ENCODE measurements around the gene P3H1.

Gene P3H1

DNA sequence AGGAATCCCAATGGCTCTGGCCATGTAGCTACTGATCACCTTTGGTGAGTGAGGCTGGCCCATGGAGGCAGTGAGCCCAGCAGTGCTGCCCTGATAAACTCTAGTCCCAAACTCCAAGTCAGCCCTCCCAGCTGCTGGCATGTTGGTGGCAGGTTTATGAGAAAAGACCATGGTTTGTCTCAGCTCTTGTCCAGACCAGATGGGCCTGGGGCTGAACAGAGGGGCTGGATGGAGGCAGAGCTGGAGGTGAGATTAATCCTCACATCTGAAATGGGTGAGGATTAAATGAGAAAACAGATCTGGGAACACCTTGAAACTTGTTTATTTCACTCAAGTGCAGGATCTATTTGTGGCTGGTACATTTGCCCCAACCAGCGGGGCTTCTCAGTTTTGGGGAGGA lies 21.2 kb upstream of the P3H1 start:
- H3K36me3 ChIP-seq (ENCODE audit: control insufficient read depth, low read depth, low read length), result peaks cover under 1% of the 10 kb centered on the region
- H3K27me3 ChIP-seq (ENCODE audit: control insufficient read depth, insufficient read depth, low read length), result no peaks in the 10 kb centered on the region
- no peaks in the 10 kb centered on the region for H3K9me3 ChIP-seq (ENCODE audit: control insufficient read depth, low read depth, low read length)
- H3K9ac ChIP-seq (ENCODE audit: low read length), result no peak overlapping the region
- H3K4me3 ChIP-seq (ENCODE audit: low read length), result no peak overlapping the region
- H3K27ac ChIP-seq (ENCODE audit: low read length), result no peak overlapping the region
- H3K4me1 ChIP-seq (ENCODE audit: control insufficient read depth, low read depth, low read length), result no peaks in the 10 kb centered on the region

DNA sequence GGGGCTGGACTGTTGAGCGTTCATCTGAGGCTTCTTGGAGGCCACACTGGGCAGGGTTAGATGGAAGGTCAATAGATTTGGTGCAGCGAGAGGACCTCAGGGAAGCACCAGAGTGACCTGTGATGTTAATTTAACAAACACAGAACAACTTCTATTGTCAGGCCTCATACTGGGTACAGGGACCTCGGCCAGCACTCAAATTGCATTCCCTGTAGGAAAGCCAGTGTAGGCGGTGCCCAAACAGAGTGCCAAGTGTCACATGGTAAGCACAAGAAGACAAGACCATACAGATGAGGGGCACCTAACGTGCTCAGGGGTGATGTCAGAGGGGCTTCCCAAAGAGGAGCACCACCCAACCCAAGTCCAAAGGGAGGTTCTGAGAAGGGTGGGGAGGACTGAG lies 19.3 kb upstream of the P3H1 start:
- no peak overlapping the region for H3K9ac ChIP-seq (ENCODE audit: low read length)
- H3K36me3 ChIP-seq (ENCODE audit: control insufficient read depth, low read depth, low read length), result peaks cover 7% of the 10 kb centered on the region
- no peaks in the 10 kb centered on the region for H3K4me1 ChIP-seq (ENCODE audit: control insufficient read depth, low read depth, low read length)

DNA sequence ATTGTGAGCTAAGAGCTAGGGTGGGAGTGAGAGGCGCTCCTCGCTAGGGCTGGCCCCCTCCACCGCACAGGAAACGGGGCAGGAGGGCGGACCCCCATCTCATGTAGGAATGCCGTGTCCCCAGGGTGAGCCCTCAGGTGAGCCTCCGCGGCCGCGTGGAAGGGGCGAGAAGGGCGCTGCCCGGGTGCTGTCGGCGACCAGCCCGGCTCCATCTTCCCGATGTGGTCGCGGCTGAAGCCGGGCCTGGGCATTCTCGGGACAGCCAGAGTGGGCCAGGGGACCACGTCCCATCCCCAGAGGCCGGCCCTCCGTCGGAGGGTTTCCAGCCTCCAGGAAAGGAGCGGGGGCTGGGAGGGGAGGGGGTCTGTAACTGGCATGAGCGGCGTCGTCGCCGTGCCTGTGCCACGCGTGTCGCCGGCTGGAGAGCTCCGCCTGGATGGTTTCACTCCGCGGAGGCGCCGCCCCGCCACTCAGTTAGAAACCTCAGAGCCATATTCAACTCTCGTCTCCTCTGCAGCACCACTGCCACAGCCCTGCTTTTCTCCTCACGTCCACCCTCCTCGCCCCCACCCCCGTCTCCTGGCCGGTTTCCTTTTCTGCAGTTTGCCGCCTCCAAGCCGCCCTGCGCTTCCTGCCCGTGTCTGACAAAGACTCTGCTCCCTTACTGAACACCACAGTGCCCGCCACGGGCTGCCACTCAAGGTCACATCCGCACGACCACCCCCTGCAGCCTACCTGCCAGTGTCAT lies 18.3 kb upstream of the P3H1 start, which contains the start of gene TMEM269:
TMEM269 (plus strand) TSS at position 46 of the 748 bp plus-strand sequence. CDS start 4,903 bp downstream, outside the sequence.
- no peaks in the 10 kb centered on the region for H3K4me1 ChIP-seq (ENCODE audit: control insufficient read depth, low read depth, low read length)
- H3K9ac ChIP-seq (ENCODE audit: low read length), result no peak within 1 kb of the TSS
- H3K27ac ChIP-seq (ENCODE audit: low read length), result no peak within 1 kb of the TSS
- H3K36me3 ChIP-seq (ENCODE audit: control insufficient read depth, low read depth, low read length), result peaks cover 12% of the 10 kb centered on the region
- no peaks in the 10 kb centered on the region for H3K9me3 ChIP-seq (ENCODE audit: control insufficient read depth, low read depth, low read length)
- no peak within 1 kb of the TSS for H3K4me3 ChIP-seq (ENCODE audit: low read length)
- H3K27me3 ChIP-seq (ENCODE audit: control insufficient read depth, insufficient read depth, low read length), result no peaks in the 10 kb centered on the region

More for the DNA sequence above, 19.3 kb upstream of the P3H1 start:
- no peaks in the 10 kb centered on the region for H3K9me3 ChIP-seq (ENCODE audit: control insufficient read depth, low read depth, low read length)
- H3K27ac ChIP-seq (ENCODE audit: low read length), result no peak overlapping the region
- H3K4me3 ChIP-seq (ENCODE audit: low read length), result no peak overlapping the region
- H3K27me3 ChIP-seq (ENCODE audit: control insufficient read depth, insufficient read depth, low read length), result no peaks in the 10 kb centered on the region

DNA sequence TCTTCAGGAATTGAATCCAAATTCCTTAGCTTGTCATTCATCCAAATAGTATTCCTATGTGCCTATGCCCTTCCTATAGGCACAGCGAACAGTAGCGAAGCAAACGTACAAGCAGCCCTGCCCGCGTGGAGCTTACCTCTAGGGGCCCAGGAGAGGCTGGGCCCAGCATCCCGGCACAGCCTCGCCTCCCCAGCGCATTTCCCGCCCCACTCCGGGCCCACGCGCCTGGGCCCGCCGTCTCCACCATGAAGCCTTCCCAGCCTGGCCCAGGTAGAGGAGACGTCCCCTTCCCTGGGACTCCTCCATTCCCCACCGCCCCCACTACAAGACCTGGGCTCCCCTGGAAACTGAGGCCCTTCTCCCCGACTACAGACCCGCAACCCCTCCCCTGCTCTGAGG lies 17.7 kb upstream of the P3H1 start:
- Histone ChIP-seq H3K36me3 (ENCODE audit: control insufficient read depth, low read depth, low read length) (peaks cover 17% of the 10 kb centered on the region), H3K9me3 (ENCODE audit: control insufficient read depth, low read depth, low read length) (no peaks in the 10 kb centered on the region), H3K4me3 (ENCODE audit: low read length) (no peak overlapping the region), H3K27me3 (ENCODE audit: control insufficient read depth, insufficient read depth, low read length) (no peaks in the 10 kb centered on the region), H3K9ac (ENCODE audit: low read length) (no peak overlapping the region), H3K27ac (ENCODE audit: low read length) (no peak overlapping the region), H3K4me1 (ENCODE audit: control insufficient read depth, low read depth, low read length) (no peaks in the 10 kb centered on the region)

DNA sequence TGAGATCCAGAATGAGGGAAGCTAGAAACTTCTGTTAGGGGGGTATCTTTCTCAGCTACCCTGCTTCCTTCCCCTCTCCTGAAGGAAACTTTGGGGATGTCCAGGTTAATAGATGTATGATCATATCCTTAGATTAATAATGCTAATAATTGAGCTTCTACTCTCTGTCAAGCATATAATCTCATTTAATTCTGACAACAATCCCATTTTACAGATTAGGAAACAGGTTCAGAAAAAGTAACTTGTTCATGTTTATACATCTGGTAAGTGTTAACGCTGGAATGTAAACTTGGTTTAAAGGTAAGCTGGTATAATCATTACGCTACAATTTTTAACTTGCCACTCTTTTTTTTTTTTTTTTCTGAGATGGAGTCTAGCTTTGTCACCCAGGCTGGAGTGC lies 16.3 kb upstream of the P3H1 start:
- Histone ChIP-seq H3K27me3 (ENCODE audit: control insufficient read depth, insufficient read depth, low read length) (no peaks in the 10 kb centered on the region), H3K4me3 (ENCODE audit: low read length) (no peak overlapping the region), H3K4me1 (ENCODE audit: control insufficient read depth, low read depth, low read length) (no peaks in the 10 kb centered on the region), H3K9ac (ENCODE audit: low read length) (no peak overlapping the region), H3K36me3 (ENCODE audit: control insufficient read depth, low read depth, low read length) (peaks cover 21% of the 10 kb centered on the region), H3K9me3 (ENCODE audit: control insufficient read depth, low read depth, low read length) (no peaks in the 10 kb centered on the region), H3K27ac (ENCODE audit: low read length) (no peak overlapping the region)

DNA sequence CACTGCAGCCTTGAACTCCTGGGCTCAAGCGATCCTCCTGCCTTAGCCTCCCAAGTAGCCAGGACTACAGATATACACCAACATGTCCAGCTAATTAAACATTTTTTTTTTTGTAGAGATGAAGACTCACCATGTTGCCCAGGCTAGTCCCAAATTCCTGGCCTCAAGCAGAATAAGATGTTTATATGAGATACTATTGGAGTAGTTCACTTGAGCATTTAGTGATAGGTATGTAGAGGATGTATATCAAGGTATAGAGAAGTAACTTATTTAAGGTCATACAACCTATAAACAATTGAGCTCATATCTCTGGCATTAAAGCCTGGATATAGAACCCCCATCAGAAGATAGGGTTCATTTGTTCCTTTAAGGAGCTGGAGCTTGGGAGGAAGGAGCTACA lies 13.3 kb upstream of the P3H1 start:
- Histone ChIP-seq H3K27me3 (ENCODE audit: control insufficient read depth, insufficient read depth, low read length) (no peaks in the 10 kb centered on the region), H3K9me3 (ENCODE audit: control insufficient read depth, low read depth, low read length) (no peaks in the 10 kb centered on the region), H3K36me3 (ENCODE audit: control insufficient read depth, low read depth, low read length) (peaks cover 37% of the 10 kb centered on the region), H3K27ac (ENCODE audit: low read length) (no peak overlapping the region), H3K4me1 (ENCODE audit: control insufficient read depth, low read depth, low read length) (no peaks in the 10 kb centered on the region), H3K4me3 (ENCODE audit: low read length) (no peak overlapping the region), H3K9ac (ENCODE audit: low read length) (no peak overlapping the region)

DNA sequence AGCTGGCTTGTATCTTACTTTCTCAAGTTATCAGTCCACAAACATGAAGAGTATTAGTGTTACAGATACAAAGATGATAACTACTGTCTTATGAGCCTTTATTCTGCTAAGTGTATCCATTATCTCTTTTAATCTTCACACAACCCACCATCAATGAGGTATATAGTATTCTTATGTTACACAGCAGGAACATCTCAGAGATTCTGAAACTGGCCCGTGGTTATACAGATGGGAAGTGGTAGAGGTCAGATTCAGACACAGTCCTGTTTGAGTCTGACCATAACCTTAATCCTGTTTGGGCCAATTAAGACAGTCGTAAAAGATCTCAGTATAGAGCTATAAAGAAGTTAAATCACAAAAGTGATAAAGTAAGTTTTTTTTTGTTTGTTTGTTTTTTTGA lies 12.9 kb upstream of the P3H1 start:
- Histone ChIP-seq H3K4me1 (ENCODE audit: control insufficient read depth, low read depth, low read length) (no peaks in the 10 kb centered on the region), H3K9me3 (ENCODE audit: control insufficient read depth, low read depth, low read length) (no peaks in the 10 kb centered on the region), H3K4me3 (ENCODE audit: low read length) (no peak overlapping the region), H3K27ac (ENCODE audit: low read length) (no peak overlapping the region), H3K27me3 (ENCODE audit: control insufficient read depth, insufficient read depth, low read length) (no peaks in the 10 kb centered on the region), H3K9ac (ENCODE audit: low read length) (no peak overlapping the region), H3K36me3 (ENCODE audit: control insufficient read depth, low read depth, low read length) (peaks cover 41% of the 10 kb centered on the region)

DNA sequence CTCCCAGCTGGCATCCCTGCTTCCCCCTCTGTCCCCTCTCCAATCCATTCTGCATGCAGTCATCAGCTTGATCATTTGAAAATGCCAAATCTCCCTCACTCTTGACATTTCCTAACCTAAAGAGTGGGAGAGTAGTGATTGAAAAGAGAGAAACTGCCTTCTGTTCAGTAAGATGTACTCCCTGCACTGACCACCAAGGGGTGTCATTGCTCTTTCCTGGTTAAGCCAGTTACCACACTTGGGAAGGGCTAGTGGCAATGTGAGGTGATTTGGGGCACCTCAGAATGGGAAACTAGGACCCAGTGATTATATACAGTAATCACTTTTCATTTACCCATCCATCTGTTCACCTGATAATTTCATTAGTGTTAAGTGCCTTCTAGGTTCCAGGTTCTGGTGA lies 11.0 kb upstream of the P3H1 start:
- no peaks in the 10 kb centered on the region for H3K4me1 ChIP-seq (ENCODE audit: control insufficient read depth, low read depth, low read length)
- no peak overlapping the region for H3K9ac ChIP-seq (ENCODE audit: low read length)
- peaks cover 46% of the 10 kb centered on the region for H3K36me3 ChIP-seq (ENCODE audit: control insufficient read depth, low read depth, low read length)
- H3K9me3 ChIP-seq (ENCODE audit: control insufficient read depth, low read depth, low read length), result no peaks in the 10 kb centered on the region
- no peaks in the 10 kb centered on the region for H3K27me3 ChIP-seq (ENCODE audit: control insufficient read depth, insufficient read depth, low read length)
- no peak overlapping the region for H3K4me3 ChIP-seq (ENCODE audit: low read length)
- H3K27ac ChIP-seq (ENCODE audit: low read length), result no peak overlapping the region

DNA sequence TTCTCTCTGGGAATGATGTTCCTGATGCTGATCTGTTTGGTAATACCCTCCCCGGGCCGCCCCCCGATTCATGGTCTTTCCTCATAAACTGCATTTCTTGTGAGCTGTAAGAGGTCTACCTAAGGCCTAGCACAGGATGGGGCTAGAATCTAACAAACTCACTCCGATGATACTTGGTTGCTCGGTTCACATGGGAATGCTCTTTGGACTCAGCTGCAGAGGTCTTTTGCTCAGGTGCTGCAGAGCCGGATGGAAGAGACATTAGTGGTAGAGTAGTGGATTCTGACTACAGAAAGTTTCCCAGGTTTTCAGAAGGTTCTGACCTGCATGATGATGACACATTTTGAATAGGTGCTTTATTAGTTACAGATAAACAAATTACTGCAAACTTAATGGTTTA lies 9.7 kb upstream of the P3H1 start:
- Histone ChIP-seq H3K27ac (ENCODE audit: low read length) (no peak overlapping the region), H3K4me3 (ENCODE audit: low read length) (no peak overlapping the region), H3K9ac (ENCODE audit: low read length) (no peak overlapping the region), H3K36me3 (ENCODE audit: control insufficient read depth, low read depth, low read length) (peaks cover 42% of the 10 kb centered on the region), H3K27me3 (ENCODE audit: control insufficient read depth, insufficient read depth, low read length) (no peaks in the 10 kb centered on the region), H3K9me3 (ENCODE audit: control insufficient read depth, low read depth, low read length) (no peaks in the 10 kb centered on the region), H3K4me1 (ENCODE audit: control insufficient read depth, low read depth, low read length) (no peaks in the 10 kb centered on the region)

DNA sequence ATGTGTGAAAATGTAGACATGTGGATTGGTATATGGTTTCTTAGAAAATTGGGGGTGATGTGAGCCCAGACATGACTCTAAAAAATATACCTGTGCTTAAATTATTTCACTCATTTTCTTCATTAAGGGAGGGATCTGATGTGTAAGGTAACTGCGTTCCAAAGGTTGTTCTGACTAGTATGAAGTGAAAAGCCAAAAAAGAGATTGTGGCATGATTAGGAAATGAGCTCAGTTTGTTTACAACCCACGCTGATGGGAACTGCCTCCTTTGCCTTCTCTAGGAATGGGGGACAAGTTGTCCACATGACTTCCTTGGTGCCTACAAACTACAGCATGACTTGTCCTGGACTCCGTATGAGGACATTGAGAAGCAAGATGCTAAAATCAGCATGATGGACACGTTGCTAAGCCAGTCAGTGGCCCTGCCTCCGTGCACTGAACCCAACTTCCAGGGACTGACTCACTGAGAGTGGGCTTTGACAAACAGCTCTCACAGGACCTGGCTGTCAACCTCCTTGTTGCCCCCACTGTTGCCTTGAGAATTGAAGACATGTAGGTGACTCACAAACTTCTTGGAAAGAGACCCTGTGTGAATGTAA lies 8.2 kb upstream of the P3H1 start:
- Histone ChIP-seq H3K9ac (ENCODE audit: low read length) (no peak overlapping the region), H3K36me3 (ENCODE audit: control insufficient read depth, low read depth, low read length) (peaks cover 36% of the 10 kb centered on the region), H3K27me3 (ENCODE audit: control insufficient read depth, insufficient read depth, low read length) (no peaks in the 10 kb centered on the region), H3K4me1 (ENCODE audit: control insufficient read depth, low read depth, low read length) (no peaks in the 10 kb centered on the region), H3K9me3 (ENCODE audit: control insufficient read depth, low read depth, low read length) (no peaks in the 10 kb centered on the region), H3K27ac (ENCODE audit: low read length) (no peak overlapping the region), H3K4me3 (ENCODE audit: low read length) (no peak overlapping the region)

DNA sequence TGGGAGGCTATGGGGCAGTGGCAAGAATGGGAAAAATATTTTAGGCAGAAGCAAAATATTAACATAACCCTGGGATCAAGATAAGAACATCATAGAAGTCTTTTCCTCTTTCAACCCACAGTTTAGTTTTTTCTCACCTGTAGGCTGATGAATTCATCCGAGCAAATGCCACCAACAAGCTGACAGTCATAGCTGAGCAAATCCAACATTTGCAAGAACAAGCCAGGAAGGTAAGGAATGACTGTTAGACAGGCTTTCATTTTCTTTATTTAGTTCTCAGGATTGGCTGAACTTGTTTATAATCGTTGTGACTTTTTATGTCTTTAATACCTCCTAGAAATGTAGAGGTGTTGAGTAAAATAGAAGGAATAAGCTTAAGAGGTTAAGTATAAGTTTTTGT lies 6.6 kb upstream of the P3H1 start:
- H3K4me3 ChIP-seq (ENCODE audit: low read length), result no peak overlapping the region
- no peak overlapping the region for H3K27ac ChIP-seq (ENCODE audit: low read length)
- H3K4me1 ChIP-seq (ENCODE audit: control insufficient read depth, low read depth, low read length), result no peaks in the 10 kb centered on the region
- no peaks in the 10 kb centered on the region for H3K9me3 ChIP-seq (ENCODE audit: control insufficient read depth, low read depth, low read length)
- H3K36me3 ChIP-seq (ENCODE audit: control insufficient read depth, low read depth, low read length), result peaks cover 30% of the 10 kb centered on the region
- no peaks in the 10 kb centered on the region for H3K27me3 ChIP-seq (ENCODE audit: control insufficient read depth, insufficient read depth, low read length)
- H3K9ac ChIP-seq (ENCODE audit: low read length), result no peak overlapping the region

DNA sequence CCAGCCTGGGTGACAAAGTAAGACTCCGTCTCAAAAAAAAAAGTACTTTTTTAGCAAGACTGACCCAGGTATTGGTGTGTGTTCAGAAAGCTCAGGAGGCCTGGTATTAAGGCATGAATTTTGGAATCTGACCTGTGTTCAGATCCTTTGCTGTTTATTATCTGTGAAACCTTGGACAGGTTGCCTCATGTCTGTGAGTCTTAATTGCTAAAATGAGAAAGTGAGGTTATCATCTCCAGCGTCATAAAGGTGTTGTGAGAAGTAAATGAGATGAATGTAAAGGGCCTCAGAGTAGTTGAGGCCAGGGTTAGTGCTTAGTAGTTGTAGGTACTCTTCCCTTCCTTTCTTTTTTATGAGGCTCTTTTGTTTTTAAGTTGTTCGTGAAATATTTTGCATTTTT lies 3.0 kb upstream of the P3H1 start:
- Histone ChIP-seq H3K36me3 (ENCODE audit: control insufficient read depth, low read depth, low read length) (peaks cover 8% of the 10 kb centered on the region), H3K9me3 (ENCODE audit: control insufficient read depth, low read depth, low read length) (no peaks in the 10 kb centered on the region), H3K4me1 (ENCODE audit: control insufficient read depth, low read depth, low read length) (peaks cover 14% of the 10 kb centered on the region), H3K4me3 (ENCODE audit: low read length) (no peak overlapping the region), H3K27me3 (ENCODE audit: control insufficient read depth, insufficient read depth, low read length) (no peaks in the 10 kb centered on the region), H3K9ac (ENCODE audit: low read length) (no peak overlapping the region), H3K27ac (ENCODE audit: low read length) (no peak overlapping the region)
